Adrenal gland (tissue), 12 donors: ENCODE data around the gene BRD4. TPM values are rescaled to one million over a fixed set of nuclear protein-coding genes. Genes with fewer than 3 reads are reported as not detected.

Source experiments
- DNase-seq, 7 donors: peaks; one replicate each; pipeline ENCODE4 v3.0.0-alpha.2; 2019 to 2020
- H3K27ac ChIP-seq, 5 donors: fragments of 200-600 bp; sonication (generic) in 4 of 5; 1 replicate in 3 of 5; 2 replicates in 2 of 5; pipeline versions ENCODE4 v1.5.1 to v1.8.0; 2016 to 2020; ENCODE audit warnings: mild to moderate bottlenecking in 1 of 5
- H3K27me3 ChIP-seq: fragments of 200-600 bp; 2 replicates; pipeline ENCODE4 v1.8.0; 2021
- H3K36me3 ChIP-seq, 2 donors: fragments of 200-600 bp; replicated peaks in 1 of 2; 1 replicate in 1 of 2; 2 replicates in 1 of 2; pipeline versions ENCODE4 v1.5.1 to v1.8.0; 2018 to 2022
- H3K4me1 ChIP-seq, 2 donors: fragments of 200-600 bp; replicated peaks in 1 of 2; 1 replicate in 1 of 2; 2 replicates in 1 of 2; pipeline versions ENCODE4 v1.5.1 to v1.8.0; 2018 to 2021
- H3K4me3 ChIP-seq, 4 donors: fragments of 200-600 bp; sonication (generic) in 3 of 4; one replicate each; pipeline ENCODE4 v1.5.1; 2016 to 2018
- H3K9me3 ChIP-seq, 3 donors: fragments of 200-600 bp; sonication (generic) in 1 of 3; replicated peaks in 1 of 3; 1 replicate in 2 of 3; 2 replicates in 1 of 3; pipeline versions ENCODE4 v1.5.1 to v1.8.0; 2016 to 2021
- POLR2A ChIP-seq, 2 donors: fragments of 450-650 bp; IDR thresholded peaks; one replicate each; pipeline ENCODE4 v1.6.1; 2017; ENCODE audit warnings: antibody characterized with exemption in 2 of 2, mild to moderate bottlenecking in 2 of 2, moderate library complexity in 1 of 2
- WGBS, 4 donors: extraction: QIAGEN DNeasy Blood & Tissue Kit in 2 of 4; methylation state at CpG; one replicate each; pipeline versions ENCODE4 v1.1.5 to v1.1.7; 2013 to 2017; 5-methylcytosine and 5-hydroxymethylcytosine counted together
- intact Hi-C, 2 donors: fragments of 100-400 bp; cut with DNase I; formaldehyde crosslinking; loops; one replicate each; pipeline versions ENCODE4 v1.14.1 to v1.15.0; 2022 to 2023
- polyA plus RNA-seq, 3 donors: library from polyadenylated mRNA; stranded (reverse); fragments of 200-250 nt in 2 of 3; fragments of 350-450 nt in 1 of 3; fragmentation: Illumina TruSeq in 1 of 3; extraction: RNeasy Lipid Tissue Mini Kit (QIAGEN cat#74804) in 1 of 3; gene quantifications; one replicate each; pipeline ENCODE4 v1.2.3, GENCODE V29; 2013 to 2014
- total RNA-seq, 9 donors: library from RNA; depleted of rRNA in 4 of 9; stranded (reverse); fragments of >200 nt in 4 of 9; fragments of 120-200 nt in 1 of 9; fragmentation: NEBNext Ultra II Directional in 1 of 9; extraction: Animal tissue kit (Norgen Biotek cat#: 25700) in 1 of 9; gene quantifications; one replicate each; pipeline versions ENCODE4 v1.1.0 to v1.2.4, GENCODE V29; 2013 to 2023
- TF ChIP-seq, protein P1 (sequence below), 6 experiments: fragments of 450-650 bp in 4 of 6; fragments of 200-600 bp in 2 of 6; sonication (generic) in 1 of 6; IDR thresholded peaks; 1 replicate in 5 of 6; 2 replicates in 1 of 6; pipeline versions ENCODE4 v1.5.1 to v1.8.0; 2016 to 2021; ENCODE audit warnings: antibody characterized with exemption in 6 of 6, mild to moderate bottlenecking in 2 of 6, moderate library complexity in 1 of 6
- donor health status: healthy with polysubstance abuse.
- donor health status: Bipolar disorder and iron deficiency.
- donor health status: DM: yes; HTN: yes; CAD: no.
- donor health status: DM: no; HTN: no; CAD: no.
- donor health status: DM: no; HTN: no; CAD: no.
- donor health status: DM: yes; HTN: yes; CAD: no.

Gene BRD4
- total and polyA plus RNA-seq, 12 donors: 10.1 to 109 (median 34.9) TPM

GRCh38 chr19:15293781-15294491, 38.4 kb downstream of the BRD4 start:
- intact Hi-C loops: no loop called here
- no peaks in the 10 kb centered on the region for H3K9me3 ChIP-seq
- peaks cover 36 to 98% of the 10 kb centered on the region in 2 donors for H3K4me1 ChIP-seq
- no peaks in the 10 kb centered on the region for H3K27me3 ChIP-seq
- H3K27ac ChIP-seq: peak overlapping the region in 3 of 5 donors; percentile 2 to 67 (median 62)
- DNase-seq: no peak
- 56 to 63% (median 61%) methylated on average over 10 of the region's 10 CpGs for WGBS, 4 donors
- no peak for TF ChIP-seq POLR2A (IDR thresholded peaks at IDR 0.05)
- TF ChIP-seq, protein P1, sequence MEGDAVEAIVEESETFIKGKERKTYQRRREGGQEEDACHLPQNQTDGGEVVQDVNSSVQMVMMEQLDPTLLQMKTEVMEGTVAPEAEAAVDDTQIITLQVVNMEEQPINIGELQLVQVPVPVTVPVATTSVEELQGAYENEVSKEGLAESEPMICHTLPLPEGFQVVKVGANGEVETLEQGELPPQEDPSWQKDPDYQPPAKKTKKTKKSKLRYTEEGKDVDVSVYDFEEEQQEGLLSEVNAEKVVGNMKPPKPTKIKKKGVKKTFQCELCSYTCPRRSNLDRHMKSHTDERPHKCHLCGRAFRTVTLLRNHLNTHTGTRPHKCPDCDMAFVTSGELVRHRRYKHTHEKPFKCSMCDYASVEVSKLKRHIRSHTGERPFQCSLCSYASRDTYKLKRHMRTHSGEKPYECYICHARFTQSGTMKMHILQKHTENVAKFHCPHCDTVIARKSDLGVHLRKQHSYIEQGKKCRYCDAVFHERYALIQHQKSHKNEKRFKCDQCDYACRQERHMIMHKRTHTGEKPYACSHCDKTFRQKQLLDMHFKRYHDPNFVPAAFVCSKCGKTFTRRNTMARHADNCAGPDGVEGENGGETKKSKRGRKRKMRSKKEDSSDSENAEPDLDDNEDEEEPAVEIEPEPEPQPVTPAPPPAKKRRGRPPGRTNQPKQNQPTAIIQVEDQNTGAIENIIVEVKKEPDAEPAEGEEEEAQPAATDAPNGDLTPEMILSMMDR (IDR thresholded peaks at IDR 0.05): no peak
- H3K36me3 ChIP-seq: no peaks in the 10 kb centered on the region
- no peak overlapping the region for H3K4me3 ChIP-seq

DNA sequence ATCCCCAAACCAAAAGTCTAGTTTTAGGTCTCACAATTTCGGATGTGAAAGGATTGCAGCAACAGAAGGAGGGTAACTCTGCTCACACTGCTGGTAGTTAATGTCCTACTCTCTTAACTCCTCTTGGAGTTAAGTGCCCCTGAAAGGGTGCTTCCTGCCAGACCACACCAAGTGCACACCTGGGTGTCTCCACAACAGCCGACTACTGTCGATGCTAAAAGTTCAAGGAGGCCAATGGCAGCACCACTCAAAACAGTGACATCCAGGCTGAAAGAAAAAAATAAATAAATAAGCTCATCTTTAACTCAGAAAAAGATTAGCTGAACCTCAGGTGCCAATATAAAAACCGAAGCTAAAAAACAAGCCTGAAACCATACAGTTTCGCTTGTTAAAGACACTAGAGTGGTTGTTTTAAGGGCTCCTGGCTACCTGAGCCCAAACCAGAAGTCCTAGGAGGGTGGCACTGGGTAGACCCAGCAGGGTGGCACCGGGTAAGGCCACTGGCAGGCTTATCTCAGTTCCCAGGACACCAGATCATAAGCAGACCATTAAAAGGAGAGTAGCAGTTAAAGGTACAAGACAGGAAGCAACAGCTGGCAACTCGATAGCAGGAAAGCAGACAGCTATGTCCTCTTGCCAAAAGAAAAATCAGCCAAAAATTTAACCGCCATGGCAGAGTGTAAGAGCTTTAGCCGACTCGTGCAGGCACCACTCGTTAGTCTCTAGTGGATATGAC, 39.3 kb downstream of the BRD4 start:
- intact Hi-C loops: no loop called here

GRCh38 chr19:15292140-15292539, 40.2 kb downstream of the BRD4 start:
- H3K27me3 ChIP-seq: no peaks in the 10 kb centered on the region
- DNase-seq: no peak
- H3K4me3 ChIP-seq: no peak overlapping the region
- intact Hi-C loops: no loop called here
- H3K4me1 ChIP-seq: peaks cover 27 to 99% of the 10 kb centered on the region in 2 donors
- no peak for TF ChIP-seq POLR2A (IDR thresholded peaks at IDR 0.05)
- TF ChIP-seq, protein P1 (IDR thresholded peaks at IDR 0.05): no peak
- H3K9me3 ChIP-seq: no peaks in the 10 kb centered on the region
- H3K27ac ChIP-seq: no peak overlapping the region
- WGBS, 4 donors: 84 to 93% (median 92%) methylated on average over 7 of the region's 7 CpGs
- no peaks in the 10 kb centered on the region for H3K36me3 ChIP-seq

More for the DNA sequence above, 39.3 kb downstream of the BRD4 start:
- Histone ChIP-seq H3K4me3 (no peak overlapping the region), H3K9me3 (no peaks in the 10 kb centered on the region), H3K27me3 (no peaks in the 10 kb centered on the region), H3K27ac (peak overlapping the region in 2 of 5 donors; percentile 23 to 67), H3K36me3 (no peaks in the 10 kb centered on the region), H3K4me1 (peaks cover 34 to 99% of the 10 kb centered on the region in 2 donors)
- DNase-seq: no peak
- WGBS, 4 donors: 20 to 31% (median 26%) methylated on average over 11 of the region's 11 CpGs
- TF ChIP-seq, protein P1 (IDR thresholded peaks at IDR 0.05): no peak
- TF ChIP-seq POLR2A (IDR thresholded peaks at IDR 0.05): no peak

DNA sequence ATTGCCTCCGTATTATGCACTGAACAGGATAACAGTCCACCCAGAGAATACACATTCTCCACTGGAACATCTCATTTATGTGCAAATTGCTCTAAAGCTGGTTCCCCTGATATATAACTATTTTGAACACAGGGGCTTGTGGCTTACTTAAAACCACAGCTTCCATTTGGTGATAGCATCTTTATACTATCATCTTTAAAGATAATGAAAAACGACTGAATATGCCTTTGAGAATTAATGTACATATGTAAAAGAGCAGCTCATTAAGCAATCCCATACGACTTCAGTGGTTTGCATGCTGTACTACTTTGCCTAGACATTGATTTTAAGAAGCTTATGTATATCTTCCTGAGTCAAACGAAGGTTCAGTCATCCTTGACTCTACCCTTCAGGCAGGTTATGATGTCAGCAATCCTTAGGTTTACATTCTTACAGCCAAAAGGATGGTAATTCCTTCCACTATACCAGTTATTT, 40.8 kb downstream of the BRD4 start:
- H3K27ac ChIP-seq: peak overlapping the region in 1 of 5 donors; percentile 31
- intact Hi-C loops: no loop called here
- H3K4me1 ChIP-seq: peaks cover 24 to 99% of the 10 kb centered on the region in 2 donors
- TF ChIP-seq, protein P1 (IDR thresholded peaks at IDR 0.05): no peak
- no peak for TF ChIP-seq POLR2A (IDR thresholded peaks at IDR 0.05)
- no peaks in the 10 kb centered on the region for H3K36me3 ChIP-seq
- DNase-seq: no peak
- H3K4me3 ChIP-seq: no peak overlapping the region
- 55 to 73% (median 61%) methylated on average over 4 of the region's 4 CpGs for WGBS, 4 donors
- H3K9me3 ChIP-seq: no peaks in the 10 kb centered on the region
- no peaks in the 10 kb centered on the region for H3K27me3 ChIP-seq
